Stimulated activated naive CD8-positive, alpha-beta T cell treated with anti-CD3 and anti-CD28 coated beads, Interleukin-15, Interleukin-2, amounts not matched to agents 100 ng/mL and 50 ng/mL, for 24 hours (primary cell): ENCODE results near the gene MAB21L2.

Source experiments
- H3K27ac Mint-ChIP-seq: one replicate; pipeline ENCODE4 v1.8.0; 2021; ENCODE audit warnings: mild to moderate bottlenecking, mixed read lengths
- H3K27me3 Mint-ChIP-seq: one replicate; pipeline ENCODE4 v1.8.0; 2021; ENCODE audit warnings: mixed read lengths
- H3K36me3 Mint-ChIP-seq: one replicate; pipeline ENCODE4 v1.8.0; 2021; ENCODE audit warnings: low read depth, mixed read lengths
- H3K4me1 Mint-ChIP-seq: one replicate; pipeline ENCODE4 v1.8.0; 2021; ENCODE audit warnings: low read depth, mixed read lengths
- H3K4me3 Mint-ChIP-seq: one replicate; pipeline ENCODE4 v1.8.0; 2021; ENCODE audit warnings: mild to moderate bottlenecking, mixed read lengths
- H3K9me3 Mint-ChIP-seq: one replicate; pipeline ENCODE4 v1.8.0; 2021; ENCODE audit warnings: mixed read lengths

The MAB21L2 gene

DNA sequence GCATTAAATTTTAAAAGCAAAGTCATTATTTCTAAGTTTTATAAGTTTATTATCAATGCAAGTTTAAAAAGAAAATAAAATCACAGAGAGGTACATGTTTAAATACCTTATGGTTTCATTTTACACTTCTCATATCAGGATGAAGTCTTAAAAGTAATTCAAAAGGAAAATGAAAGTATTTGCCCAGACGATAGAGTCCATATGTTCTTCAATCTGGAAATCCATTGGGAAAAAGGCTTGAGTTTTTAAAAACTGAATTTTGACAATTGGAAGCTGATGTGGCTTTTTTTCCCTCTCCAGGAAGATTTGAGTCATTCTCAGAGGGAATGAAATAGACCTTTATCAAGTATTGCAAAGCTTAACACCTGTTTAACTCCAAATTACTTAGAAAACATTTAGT lies 37.1 kb downstream of the MAB21L2 start:
- Mint-ChIP-seq H3K4me1 (no peaks in the 10 kb centered on the region), H3K36me3 (peaks cover 25% of the 10 kb centered on the region), H3K27ac (no peak overlapping the region), H3K27me3 (no peaks in the 10 kb centered on the region), H3K9me3 (peaks cover 9% of the 10 kb centered on the region), H3K4me3 (no peak overlapping the region)

- Mint-ChIP-seq H3K4me3 (no peak overlapping the region), H3K27me3 (no peaks in the 10 kb centered on the region), H3K27ac (no peak overlapping the region), H3K36me3 (peaks cover 21% of the 10 kb centered on the region), H3K4me1 (no peaks in the 10 kb centered on the region), H3K9me3 (peaks cover 9% of the 10 kb centered on the region)
Measured at GRCh38 chr4:150624055-150624454, 42.1 kb downstream of the MAB21L2 start.

DNA sequence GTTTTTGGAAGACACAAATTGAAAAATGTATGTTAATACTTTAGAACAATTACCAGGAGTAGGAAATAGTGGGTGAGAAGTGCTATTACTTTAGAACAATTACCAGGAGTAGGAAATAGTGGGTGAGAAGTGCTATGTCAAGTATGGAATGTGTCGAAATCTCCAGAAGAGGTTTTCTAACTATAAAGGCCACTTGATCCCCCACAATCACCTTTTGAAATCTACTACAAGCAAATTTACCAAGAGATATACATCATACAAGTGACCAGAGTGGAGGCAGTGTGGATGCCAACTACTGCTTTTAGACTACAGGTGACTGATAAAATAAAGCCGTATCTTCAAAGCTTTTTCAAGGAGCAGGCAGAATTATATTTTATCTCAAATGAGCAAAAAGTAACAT lies 43.1 kb downstream of the MAB21L2 start:
- Mint-ChIP-seq H3K9me3 (peaks cover 9% of the 10 kb centered on the region), H3K27me3 (no peaks in the 10 kb centered on the region), H3K4me1 (no peaks in the 10 kb centered on the region), H3K36me3 (peaks cover 24% of the 10 kb centered on the region), H3K27ac (no peak overlapping the region), H3K4me3 (no peak overlapping the region)

GRCh38 chr4:150628073-150628472 lies 46.1 kb downstream of the MAB21L2 start:
- Mint-ChIP-seq H3K4me3 (no peak overlapping the region), H3K4me1 (no peaks in the 10 kb centered on the region)

DNA sequence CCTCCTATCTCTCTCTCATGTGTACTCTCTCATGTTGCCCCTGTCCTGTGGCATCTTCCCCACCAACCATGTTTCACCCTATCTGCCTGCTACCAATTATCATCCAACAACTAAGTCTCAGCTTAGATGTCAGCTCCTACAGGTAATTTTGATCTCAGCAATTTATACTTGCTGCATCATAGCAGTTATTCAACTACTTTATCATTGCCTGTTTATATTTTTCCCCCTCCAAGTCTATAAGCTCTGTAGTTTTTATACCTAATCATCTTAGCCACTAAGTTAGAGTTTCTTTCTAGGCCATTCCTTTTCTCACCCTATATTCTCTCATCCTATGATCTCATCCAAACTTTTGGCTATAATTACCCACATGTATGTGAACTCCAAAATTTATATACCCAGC lies 50.7 kb downstream of the MAB21L2 start:
- Mint-ChIP-seq H3K4me1 (no peaks in the 10 kb centered on the region), H3K4me3 (no peak overlapping the region), H3K36me3 (peaks cover 37% of the 10 kb centered on the region)

More at GRCh38 chr4:150628073-150628472, 46.1 kb downstream of the MAB21L2 start:
- H3K27ac Mint-ChIP-seq = no peak overlapping the region
- peaks cover 9% of the 10 kb centered on the region for H3K36me3 Mint-ChIP-seq
- peaks cover 5% of the 10 kb centered on the region for H3K9me3 Mint-ChIP-seq
- no peaks in the 10 kb centered on the region for H3K27me3 Mint-ChIP-seq

More for the DNA sequence above, 50.7 kb downstream of the MAB21L2 start:
- H3K27me3 Mint-ChIP-seq = no peaks in the 10 kb centered on the region
- peaks cover 30% of the 10 kb centered on the region for H3K9me3 Mint-ChIP-seq
- no peak overlapping the region for H3K27ac Mint-ChIP-seq
